Panc1 (cell line): ENCODE measurements around the gene MEGF8. TPM values are rescaled to one million over a fixed set of nuclear protein-coding genes. Genes with fewer than 3 reads are reported as not detected.

Source experiments
- ATAC-seq: fragments of 200-7000 bp; cut with Tn5 transposase; 2 replicates; pipeline ENCODE4 v1.9.1; 2020; ENCODE audit warnings: mild to moderate bottlenecking, moderate library complexity
- BruUV-seq: library from RNA; stranded (reverse); fragments of 400-500 nt; replicated peaks from 2 replicates; lab custom pipeline; 2021; lab: Mats Ljungman, UMichigan
- CTCF ChIA-PET: fragments of 300-600 bp; sonication (Branson Sonifier 250); formaldehyde crosslinking; loops from one replicate; lab custom pipeline; 2022; ENCODE audit warnings: antibody characterized with exemption; lab: Charles Lee
- POLR2A ChIA-PET: fragments of 300-600 bp; sonication (Branson Sonifier 250); formaldehyde crosslinking; loops from one replicate; lab custom pipeline; 2022; ENCODE audit warnings: antibody characterized with exemption; lab: Charles Lee
- DNase-seq: peaks from one replicate; pipeline ENCODE4 v3.0.0-alpha.2; 2010; ENCODE audit warnings: low read depth, low spot score
- H3K27ac ChIP-seq: 2 replicates; pipeline ENCODE4 v1.5.1; 2011; ENCODE audit warnings: mild to moderate bottlenecking, low read length, inconsistent platforms
- H3K27me3 ChIP-seq: fragments of 200-500 bp; sonication (Bioruptor generic); 2 replicates; pipeline ENCODE4 v1.6.0; 2014; ENCODE audit warnings: low read length, inconsistent platforms; ENCODE audit not compliant: control insufficient read depth, insufficient read depth
- H3K36me3 ChIP-seq: fragments of 200-500 bp; sonication (Bioruptor generic); 2 replicates; pipeline ENCODE4 v1.5.1; 2014; ENCODE audit warnings: inconsistent platforms, mild to moderate bottlenecking, low read length, moderate library complexity; ENCODE audit not compliant: control insufficient read depth, insufficient read depth
- H3K4me1 ChIP-seq: 2 replicates; pipeline ENCODE4 v1.5.1; 2011; ENCODE audit warnings: inconsistent platforms, mild to moderate bottlenecking, low read length, moderate library complexity; ENCODE audit not compliant: control insufficient read depth, insufficient read depth
- H3K4me3 ChIP-seq, 2 experiments: 2 replicates each; pipeline ENCODE4 v1.5.1; 2011 to 2012; ENCODE audit warnings: low read depth in 2 of 2, low read length in 2 of 2, mild to moderate bottlenecking in 2 of 2, inconsistent platforms in 1 of 2, moderate library complexity in 1 of 2
- H3K9me3 ChIP-seq: fragments of 200-500 bp; sonication (Bioruptor generic); 2 replicates; pipeline ENCODE4 v1.5.1; 2014; ENCODE audit warnings: low read depth, mild to moderate bottlenecking, inconsistent platforms, low read length, moderate library complexity; ENCODE audit not compliant: control insufficient read depth, insufficient read depth
- POLR2AphosphoS5 ChIP-seq: IDR thresholded peaks from 2 replicates; pipeline ENCODE4 v1.6.1; 2012; ENCODE audit warnings: mild to moderate bottlenecking, low read depth, low read length, moderate library complexity
- SIN3A ChIP-seq: IDR thresholded peaks from 2 replicates; pipeline ENCODE4 v1.6.1; 2012; ENCODE audit warnings: low read depth, mild to moderate bottlenecking, low read length, moderate library complexity, borderline replicate concordance; ENCODE audit not compliant: insufficient read depth
- TCF7L2 ChIP-seq: IDR thresholded peaks from 2 replicates; pipeline ENCODE4 v1.6.1; 2011; ENCODE audit warnings: mild to moderate bottlenecking, low read depth, low read length, inconsistent platforms
- in situ Hi-C: cut with HindIII; loops from 2 replicates; pipeline ENCODE4 v1.10.0; 2016; ENCODE audit warnings: low sequenced_read_pairs, low pct_unique_long_range_greater_than_20kb
- intact Hi-C: fragments of 100-400 bp; cut with micrococcal nuclease; formaldehyde crosslinking; loops from one replicate; pipeline ENCODE4 v1.10.0; 2022; ENCODE audit not compliant: unreplicated experiment
- total RNA-seq: library from RNA; stranded (reverse); gene quantifications from one replicate; pipeline ENCODE4 v1.2.1, GENCODE V29; 2021; ENCODE audit not compliant: unreplicated experiment
- TF ChIP-seq, protein P1 (sequence below), 2 experiments: IDR thresholded peaks; 2 replicates each; pipeline ENCODE4 v1.6.1; 2011 to 2012; ENCODE audit warnings: low read depth in 2 of 2, control low read depth in 1 of 2, low read length in 1 of 2, mild to moderate bottlenecking in 1 of 2, moderate library complexity in 1 of 2; ENCODE audit not compliant: insufficient read depth in 1 of 2
- TF ChIP-seq, protein P2 (sequence below): fragments of 450-650 bp; IDR thresholded peaks from 2 replicates; pipeline ENCODE4 v1.5.1; 2017; ENCODE audit warnings: mild to moderate bottlenecking

Gene MEGF8
- total RNA-seq, 1 experiment from 2014 or later, result 14.2 TPM

DNA sequence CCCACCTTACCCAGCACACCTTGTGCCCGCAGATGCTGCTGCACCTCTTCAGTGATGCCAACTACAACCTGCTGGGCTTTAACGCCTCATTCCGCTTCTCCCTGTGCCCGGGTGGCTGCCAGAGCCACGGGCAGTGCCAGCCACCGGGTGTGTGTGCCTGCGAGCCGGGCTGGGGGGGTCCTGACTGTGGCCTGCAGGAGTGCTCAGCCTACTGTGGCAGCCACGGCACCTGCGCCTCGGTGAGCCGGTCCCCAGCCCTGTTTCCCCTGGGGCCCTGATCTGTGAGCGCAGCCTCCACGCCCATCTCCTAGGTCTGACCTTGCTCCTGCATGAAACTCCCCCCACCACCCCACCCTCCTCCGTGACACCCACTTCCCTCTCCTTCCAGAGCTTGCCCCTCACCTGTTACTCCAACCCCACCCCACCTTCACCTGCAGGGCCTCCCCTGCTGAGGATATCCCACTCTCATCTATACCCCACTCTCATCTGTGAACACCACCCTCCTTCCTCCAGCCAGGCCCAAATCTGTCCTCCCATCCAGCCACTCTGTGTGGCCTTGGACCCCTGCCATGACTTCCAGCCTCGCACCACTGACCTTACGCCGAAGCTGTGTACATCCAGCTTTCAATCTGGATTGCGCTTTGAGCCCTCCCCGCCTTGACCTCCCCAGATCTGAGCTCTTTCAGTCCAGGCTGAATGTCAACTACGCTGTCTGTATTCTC is 8.7 kb downstream of the MEGF8 start:
- H3K9me3 ChIP-seq, result no peaks in the 10 kb centered on the region
- no TSS peak for BruUV-seq
- H3K27ac ChIP-seq, result no peak overlapping the region
- ATAC-seq, result no peak
- no peaks in the 10 kb centered on the region for H3K36me3 ChIP-seq
- no peak for TF ChIP-seq SIN3A
- TF ChIP-seq, protein P1, sequence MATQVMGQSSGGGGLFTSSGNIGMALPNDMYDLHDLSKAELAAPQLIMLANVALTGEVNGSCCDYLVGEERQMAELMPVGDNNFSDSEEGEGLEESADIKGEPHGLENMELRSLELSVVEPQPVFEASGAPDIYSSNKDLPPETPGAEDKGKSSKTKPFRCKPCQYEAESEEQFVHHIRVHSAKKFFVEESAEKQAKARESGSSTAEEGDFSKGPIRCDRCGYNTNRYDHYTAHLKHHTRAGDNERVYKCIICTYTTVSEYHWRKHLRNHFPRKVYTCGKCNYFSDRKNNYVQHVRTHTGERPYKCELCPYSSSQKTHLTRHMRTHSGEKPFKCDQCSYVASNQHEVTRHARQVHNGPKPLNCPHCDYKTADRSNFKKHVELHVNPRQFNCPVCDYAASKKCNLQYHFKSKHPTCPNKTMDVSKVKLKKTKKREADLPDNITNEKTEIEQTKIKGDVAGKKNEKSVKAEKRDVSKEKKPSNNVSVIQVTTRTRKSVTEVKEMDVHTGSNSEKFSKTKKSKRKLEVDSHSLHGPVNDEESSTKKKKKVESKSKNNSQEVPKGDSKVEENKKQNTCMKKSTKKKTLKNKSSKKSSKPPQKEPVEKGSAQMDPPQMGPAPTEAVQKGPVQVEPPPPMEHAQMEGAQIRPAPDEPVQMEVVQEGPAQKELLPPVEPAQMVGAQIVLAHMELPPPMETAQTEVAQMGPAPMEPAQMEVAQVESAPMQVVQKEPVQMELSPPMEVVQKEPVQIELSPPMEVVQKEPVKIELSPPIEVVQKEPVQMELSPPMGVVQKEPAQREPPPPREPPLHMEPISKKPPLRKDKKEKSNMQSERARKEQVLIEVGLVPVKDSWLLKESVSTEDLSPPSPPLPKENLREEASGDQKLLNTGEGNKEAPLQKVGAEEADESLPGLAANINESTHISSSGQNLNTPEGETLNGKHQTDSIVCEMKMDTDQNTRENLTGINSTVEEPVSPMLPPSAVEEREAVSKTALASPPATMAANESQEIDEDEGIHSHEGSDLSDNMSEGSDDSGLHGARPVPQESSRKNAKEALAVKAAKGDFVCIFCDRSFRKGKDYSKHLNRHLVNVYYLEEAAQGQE (IDR thresholded peaks at IDR 0.05; ENCODE audit: insufficient read depth in 1 of 2, low read depth in 2 of 2, low read length in 1 of 2), result no peak
- TF ChIP-seq, protein P2, sequence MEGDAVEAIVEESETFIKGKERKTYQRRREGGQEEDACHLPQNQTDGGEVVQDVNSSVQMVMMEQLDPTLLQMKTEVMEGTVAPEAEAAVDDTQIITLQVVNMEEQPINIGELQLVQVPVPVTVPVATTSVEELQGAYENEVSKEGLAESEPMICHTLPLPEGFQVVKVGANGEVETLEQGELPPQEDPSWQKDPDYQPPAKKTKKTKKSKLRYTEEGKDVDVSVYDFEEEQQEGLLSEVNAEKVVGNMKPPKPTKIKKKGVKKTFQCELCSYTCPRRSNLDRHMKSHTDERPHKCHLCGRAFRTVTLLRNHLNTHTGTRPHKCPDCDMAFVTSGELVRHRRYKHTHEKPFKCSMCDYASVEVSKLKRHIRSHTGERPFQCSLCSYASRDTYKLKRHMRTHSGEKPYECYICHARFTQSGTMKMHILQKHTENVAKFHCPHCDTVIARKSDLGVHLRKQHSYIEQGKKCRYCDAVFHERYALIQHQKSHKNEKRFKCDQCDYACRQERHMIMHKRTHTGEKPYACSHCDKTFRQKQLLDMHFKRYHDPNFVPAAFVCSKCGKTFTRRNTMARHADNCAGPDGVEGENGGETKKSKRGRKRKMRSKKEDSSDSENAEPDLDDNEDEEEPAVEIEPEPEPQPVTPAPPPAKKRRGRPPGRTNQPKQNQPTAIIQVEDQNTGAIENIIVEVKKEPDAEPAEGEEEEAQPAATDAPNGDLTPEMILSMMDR, result no peak
- no peaks in the 10 kb centered on the region for H3K27me3 ChIP-seq
- DNase-seq, result no peak
- ChIA-PET CTCF (no interaction called here), POLR2A (no interaction called here)
- H3K4me3 ChIP-seq, result no peak overlapping the region
- intact Hi-C loops (no loop called here), in situ Hi-C loops (no loop called here)
- H3K4me1 ChIP-seq, result no peaks in the 10 kb centered on the region

DNA sequence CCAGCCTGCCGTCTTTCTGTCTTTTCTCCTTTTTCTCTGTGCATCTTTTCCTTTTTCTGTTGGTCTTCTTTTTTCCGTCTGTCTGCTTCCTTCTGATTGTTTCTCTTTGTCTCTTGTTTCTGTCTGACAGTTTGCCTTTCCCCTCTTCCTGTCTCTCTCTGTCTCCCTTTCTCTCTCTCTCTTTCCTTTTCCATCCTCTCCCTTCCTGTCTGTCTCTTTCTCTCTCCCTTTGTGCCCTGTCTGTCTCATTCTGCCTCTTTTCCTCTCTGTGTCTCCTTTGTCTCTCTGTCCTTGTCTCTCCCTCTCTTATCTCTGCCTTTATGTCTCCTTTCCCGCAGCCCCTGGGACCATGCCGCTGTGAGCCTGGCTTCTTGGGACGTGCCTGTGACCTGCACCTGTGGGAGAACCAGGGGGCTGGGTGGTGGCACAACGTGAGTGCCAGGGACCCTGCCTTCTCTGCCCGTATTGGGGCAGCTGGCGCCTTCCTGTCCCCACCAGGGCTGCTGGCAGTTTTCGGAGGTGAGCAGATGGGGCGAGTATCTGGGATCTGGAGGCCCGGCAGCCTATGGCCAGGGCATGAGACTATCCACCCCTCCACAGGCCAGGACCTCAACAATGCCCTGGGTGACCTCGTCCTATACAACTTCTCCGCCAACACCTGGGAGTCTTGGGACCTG is 9.4 kb downstream of the MEGF8 start:
- ChIA-PET POLR2A (no interaction called here), CTCF (no interaction called here)
- Histone ChIP-seq H3K4me1 (no peaks in the 10 kb centered on the region), H3K9me3 (no peaks in the 10 kb centered on the region), H3K27ac (no peak overlapping the region), H3K4me3 (no peak overlapping the region), H3K36me3 (no peaks in the 10 kb centered on the region), H3K27me3 (no peaks in the 10 kb centered on the region)
- TF ChIP-seq, protein P1 (IDR thresholded peaks at IDR 0.05; ENCODE audit: insufficient read depth in 1 of 2, low read depth in 2 of 2, low read length in 1 of 2), result no peak
- TF ChIP-seq POLR2AphosphoS5 (no peak), TCF7L2 (no peak), SIN3A (no peak)
- TF ChIP-seq, protein P2, result no peak
- intact Hi-C loops, result no loop called here
- ATAC-seq (no peak), DNase-seq (no peak)
- in situ Hi-C loops, result no loop called here
- no TSS peak for BruUV-seq
